ENCODE results near the gene FOXO6. TPM values are rescaled to one million over a fixed set of nuclear protein-coding genes. Genes with fewer than 3 reads are reported as not detected.

FOXO6 gene
- total RNA-seq, 1 experiment from 2014 or later: 6.1 TPM

GRCh38 chr1:41353744-41354143 is 7.5 kb upstream of the FOXO6 start:
- Histone ChIP-seq H3K27ac (ENCODE audit: low read depth, low read length, poor library complexity, severe bottlenecking) (no peak overlapping the region), H3K9me3 (ENCODE audit: low read depth, low read length, poor library complexity, severe bottlenecking) (no peaks in the 10 kb centered on the region), H3K27me3 (replicated peaks; ENCODE audit: insufficient read depth, low read depth, low read length, poor library complexity) (no peaks in the 10 kb centered on the region), H3K4me1 (ENCODE audit: insufficient read depth, low read length, poor library complexity, severe bottlenecking) (no peaks in the 10 kb centered on the region), H3K4me3 (ENCODE audit: low read depth, low read length, poor library complexity, severe bottlenecking) (no peak overlapping the region), H3K36me3 (ENCODE audit: insufficient read depth, low read length, poor library complexity, severe bottlenecking) (no peaks in the 10 kb centered on the region)
- DNase-seq (ENCODE audit: low spot score): no peak
- CTCF ChIA-PET: no interaction called here
- intact Hi-C loops (cut with micrococcal nuclease; ENCODE audit: unreplicated experiment): no loop called here
- BruUV-seq (replicated peaks): no TSS peak
- no peak for TF ChIP-seq CTCF (conservative IDR thresholded peaks at IDR 0.05; ENCODE audit: low read depth, low read length)
- POLR2A ChIA-PET (ENCODE audit: low non-redundant PET): no interaction called here

GRCh38 chr1:41354956-41355355 is 6.3 kb upstream of the FOXO6 start:
- BruUV-seq (replicated peaks): no TSS peak
- Histone ChIP-seq H3K9me3 (ENCODE audit: low read depth, low read length, poor library complexity, severe bottlenecking) (no peaks in the 10 kb centered on the region), H3K27ac (ENCODE audit: low read depth, low read length, poor library complexity, severe bottlenecking) (no peak overlapping the region), H3K36me3 (ENCODE audit: insufficient read depth, low read length, poor library complexity, severe bottlenecking) (no peaks in the 10 kb centered on the region), H3K4me3 (ENCODE audit: low read depth, low read length, poor library complexity, severe bottlenecking) (no peak overlapping the region), H3K27me3 (replicated peaks; ENCODE audit: insufficient read depth, low read depth, low read length, poor library complexity) (no peaks in the 10 kb centered on the region), H3K4me1 (ENCODE audit: insufficient read depth, low read length, poor library complexity, severe bottlenecking) (no peaks in the 10 kb centered on the region)
- POLR2A ChIA-PET (ENCODE audit: low non-redundant PET): no interaction called here
- CTCF ChIA-PET: no interaction called here
- 0 out of 2 replicates have a peak, but pooled peaks have one; percentile 19 for TF ChIP-seq CTCF (conservative IDR thresholded peaks at IDR 0.05; ENCODE audit: low read depth, low read length)
- no peak for TF ChIP-seq EZH2 (IDR thresholded peaks at IDR 0.05; ENCODE audit: borderline replicate concordance, low read depth, low read length, poor library complexity, severe bottlenecking)
- no peak for DNase-seq (ENCODE audit: low spot score)
- intact Hi-C loops (cut with micrococcal nuclease; ENCODE audit: unreplicated experiment): no loop called here

- Histone ChIP-seq H3K4me1 (ENCODE audit: insufficient read depth, low read length, poor library complexity, severe bottlenecking) (peaks cover 2% of the 10 kb centered on the region), H3K27me3 (replicated peaks; ENCODE audit: insufficient read depth, low read depth, low read length, poor library complexity) (no peaks in the 10 kb centered on the region), H3K9me3 (ENCODE audit: low read depth, low read length, poor library complexity, severe bottlenecking) (no peaks in the 10 kb centered on the region), H3K4me3 (ENCODE audit: low read depth, low read length, poor library complexity, severe bottlenecking) (no peak overlapping the region), H3K36me3 (ENCODE audit: insufficient read depth, low read length, poor library complexity, severe bottlenecking) (no peaks in the 10 kb centered on the region), H3K27ac (ENCODE audit: low read depth, low read length, poor library complexity, severe bottlenecking) (no peak overlapping the region)
- intact Hi-C loops (cut with micrococcal nuclease; ENCODE audit: unreplicated experiment): no loop called here
- no peak for DNase-seq (ENCODE audit: low spot score)
- TF ChIP-seq EZH2 (IDR thresholded peaks at IDR 0.05; ENCODE audit: borderline replicate concordance, low read depth, low read length, poor library complexity, severe bottlenecking) (no peak), CTCF (conservative IDR thresholded peaks at IDR 0.05; ENCODE audit: low read depth, low read length) (no peak)
- BruUV-seq (replicated peaks): no TSS peak
- ChIA-PET CTCF (no interaction called here), POLR2A (ENCODE audit: low non-redundant PET) (no interaction called here)
Measured at GRCh38 chr1:41355356-41355755, 5.9 kb upstream of the FOXO6 start.
